Nephron progenitor cell (in vitro differentiated cells): Measurements from ENCODE around the gene PSAPL1.

Experiments
- DNase-seq: peaks from one replicate; pipeline ENCODE4 v3.0.0; 2021
- H3K27ac Mint-ChIP-seq: 2 replicates; pipeline ENCODE4 v1.8.0; 2021; ENCODE audit warnings: mild to moderate bottlenecking, moderate library complexity, mixed read lengths
- H3K27me3 Mint-ChIP-seq: 2 replicates; pipeline ENCODE4 v1.8.0; 2021; ENCODE audit warnings: mild to moderate bottlenecking, low read depth, mixed read lengths; ENCODE audit not compliant: poor library complexity
- H3K36me3 Mint-ChIP-seq: 2 replicates; pipeline ENCODE4 v1.8.0; 2021; ENCODE audit warnings: low read depth, mixed read lengths
- H3K4me1 Mint-ChIP-seq: 2 replicates; pipeline ENCODE4 v1.8.0; 2021; ENCODE audit warnings: mixed read lengths
- H3K4me3 Mint-ChIP-seq: 2 replicates; pipeline ENCODE4 v1.8.0; 2021; ENCODE audit warnings: mild to moderate bottlenecking, moderate library complexity, mixed read lengths
- H3K9me3 Mint-ChIP-seq: 2 replicates; pipeline ENCODE4 v1.8.0; 2021; ENCODE audit warnings: mild to moderate bottlenecking, moderate library complexity, mixed read lengths
- CTCF ChIP-seq: fragments of 200-600 bp; sonication (generic); IDR thresholded peaks from 2 replicates; pipeline ENCODE4 v1.5.0; 2021; ENCODE audit warnings: antibody characterized with exemption

The PSAPL1 gene

DNA sequence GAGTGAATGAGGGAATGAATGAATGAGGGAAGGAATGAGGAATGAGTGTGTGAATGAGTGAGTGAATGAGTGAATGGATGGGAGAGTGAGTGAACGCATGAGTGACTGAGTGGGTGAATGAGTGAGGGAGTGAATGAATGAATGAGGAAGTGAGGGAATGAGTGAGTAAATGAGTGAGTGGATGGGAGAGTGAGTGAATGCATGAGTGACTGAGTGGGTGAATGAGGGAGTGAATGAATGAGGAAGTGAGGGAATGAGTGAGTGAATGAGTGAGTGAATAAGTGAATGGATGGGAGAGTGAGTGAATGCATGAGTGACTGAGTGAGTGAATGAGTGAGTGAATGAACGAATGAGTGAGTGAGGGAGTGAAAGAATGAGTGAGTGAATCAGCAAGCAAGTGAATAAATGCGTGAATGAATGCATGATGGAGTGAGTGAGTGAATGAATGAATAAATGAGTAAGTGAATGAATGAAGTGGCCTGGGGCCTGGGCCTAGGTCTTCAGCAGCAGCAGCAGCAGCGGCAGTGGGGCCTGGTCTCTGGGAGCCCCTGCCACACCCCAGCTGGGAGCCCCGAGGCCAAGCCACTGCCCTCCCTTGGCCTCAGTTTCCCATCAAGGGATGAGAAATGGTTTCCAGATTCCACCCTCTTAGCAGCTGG, 16.2 kb upstream of the PSAPL1 start:
- no peak overlapping the region for H3K4me3 Mint-ChIP-seq
- H3K9me3 Mint-ChIP-seq = peaks cover 4% of the 10 kb centered on the region
- no peak overlapping the region for H3K27ac Mint-ChIP-seq
- no peak for DNase-seq
- peaks cover 21% of the 10 kb centered on the region for H3K27me3 Mint-ChIP-seq
- H3K36me3 Mint-ChIP-seq = no peaks in the 10 kb centered on the region
- peaks cover 21% of the 10 kb centered on the region for H3K4me1 Mint-ChIP-seq
- no peak for TF ChIP-seq CTCF

- DNase-seq = no peak
- peaks cover 39% of the 10 kb centered on the region for H3K4me1 Mint-ChIP-seq
- peaks cover 25% of the 10 kb centered on the region for H3K27me3 Mint-ChIP-seq
- H3K4me3 Mint-ChIP-seq = no peak overlapping the region
- no peak overlapping the region for H3K27ac Mint-ChIP-seq
- peaks cover 4% of the 10 kb centered on the region for H3K9me3 Mint-ChIP-seq
- no peaks in the 10 kb centered on the region for H3K36me3 Mint-ChIP-seq
- no peak for TF ChIP-seq CTCF
These were observed 13.3 kb upstream of the PSAPL1 start for GRCh38 chr4:7448036-7448435.

GRCh38 chr4:7447236-7447635, 12.5 kb upstream of the PSAPL1 start:
- Mint-ChIP-seq H3K9me3 (peaks cover 4% of the 10 kb centered on the region), H3K36me3 (no peaks in the 10 kb centered on the region), H3K4me1 (peaks cover 46% of the 10 kb centered on the region), H3K27ac (no peak overlapping the region), H3K27me3 (peaks cover 21% of the 10 kb centered on the region), H3K4me3 (no peak overlapping the region)
- no peak for TF ChIP-seq CTCF
- no peak for DNase-seq

DNA sequence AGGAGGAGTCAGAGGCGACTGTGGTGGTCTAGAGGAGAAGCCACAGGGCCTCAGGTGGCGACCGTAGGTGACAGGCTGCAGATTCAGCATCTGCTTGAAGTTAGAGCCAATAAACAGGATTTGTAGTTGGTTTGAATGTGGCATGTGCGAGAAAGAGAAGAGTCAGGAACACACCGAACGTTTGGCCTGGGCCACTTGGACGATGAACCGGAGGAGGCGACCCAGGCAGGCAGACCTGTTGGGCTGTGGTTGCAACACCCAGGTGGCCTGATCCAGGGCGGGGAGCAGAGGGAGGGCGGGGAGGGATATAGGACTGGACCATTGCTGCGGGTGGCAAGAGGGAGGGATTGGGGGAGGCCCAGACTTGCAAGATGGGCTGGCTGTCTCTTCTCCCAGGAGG, 10.0 kb upstream of the PSAPL1 start:
- Mint-ChIP-seq H3K4me3 (no peak overlapping the region), H3K9me3 (peaks cover 8% of the 10 kb centered on the region), H3K4me1 (peaks cover 54% of the 10 kb centered on the region), H3K36me3 (no peaks in the 10 kb centered on the region), H3K27ac (no peak overlapping the region), H3K27me3 (peaks cover 24% of the 10 kb centered on the region)
- no peak for TF ChIP-seq CTCF
- no peak for DNase-seq

- Mint-ChIP-seq H3K9me3 (peaks cover 9% of the 10 kb centered on the region), H3K27me3 (peaks cover 20% of the 10 kb centered on the region), H3K4me3 (no peak overlapping the region), H3K36me3 (peaks cover 3% of the 10 kb centered on the region), H3K4me1 (peaks cover 50% of the 10 kb centered on the region), H3K27ac (no peak overlapping the region)
- TF ChIP-seq CTCF = no peak
- no peak for DNase-seq
These were observed 9.6 kb upstream of the PSAPL1 start for GRCh38 chr4:7444314-7444713.

DNA sequence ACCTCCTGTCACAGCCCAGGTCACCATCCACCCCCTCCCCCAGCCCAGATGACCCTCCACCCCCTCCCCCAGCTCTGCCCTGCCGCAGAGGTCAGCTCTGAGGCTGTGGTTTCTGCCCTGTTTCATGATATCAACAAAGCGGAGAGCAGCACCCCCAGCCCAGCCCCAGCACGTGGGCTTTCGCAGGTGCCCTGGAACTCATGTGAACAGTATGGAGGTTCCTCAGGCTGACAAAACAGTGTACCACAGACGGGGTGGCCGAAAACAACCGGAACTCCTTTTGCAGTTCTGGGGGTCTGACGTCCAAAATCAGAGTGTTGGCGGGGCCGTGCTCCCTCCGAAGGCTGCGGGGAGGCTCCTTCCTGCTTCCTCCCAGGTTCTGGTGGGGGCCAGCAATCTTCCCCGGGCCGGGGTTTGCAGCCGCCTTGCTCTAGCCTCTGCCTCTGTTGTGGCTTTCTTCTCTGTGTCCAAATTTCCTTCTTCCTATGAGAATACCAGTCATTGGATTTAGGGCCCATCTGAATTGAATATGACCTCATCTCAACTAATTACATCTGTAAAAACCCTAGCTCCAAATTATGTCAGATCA, 7.9 kb upstream of the PSAPL1 start:
- H3K36me3 Mint-ChIP-seq = peaks cover 6% of the 10 kb centered on the region
- H3K4me1 Mint-ChIP-seq = peaks cover 50% of the 10 kb centered on the region
- H3K4me3 Mint-ChIP-seq = no peak overlapping the region
- H3K27ac Mint-ChIP-seq = no peak overlapping the region
- TF ChIP-seq CTCF = no peak
- H3K27me3 Mint-ChIP-seq = peaks cover 13% of the 10 kb centered on the region
- H3K9me3 Mint-ChIP-seq = peaks cover 20% of the 10 kb centered on the region
- DNase-seq = no peak
